GM18873 (cell line): ENCODE data around the gene CFLAR.
A peak's percentile ranks its signal among the peaks of the same experiment; 100 is the strongest.
"Not testable (repeated sequence)": the region's sequence is repeated elsewhere in the genome, so short reads cannot be mapped to it uniquely, and the experiment has no call there.

Source experiments
- ATAC-seq: cut with Tn5 transposase; IDR thresholded peaks from one replicate; pipeline ENCODE4 v1.9.1; 2021; ENCODE audit warnings: mild to moderate bottlenecking, moderate library complexity, moderate number of reproducible peaks; ENCODE audit not compliant: unreplicated experiment, low FRiP score

CFLAR gene

DNA sequence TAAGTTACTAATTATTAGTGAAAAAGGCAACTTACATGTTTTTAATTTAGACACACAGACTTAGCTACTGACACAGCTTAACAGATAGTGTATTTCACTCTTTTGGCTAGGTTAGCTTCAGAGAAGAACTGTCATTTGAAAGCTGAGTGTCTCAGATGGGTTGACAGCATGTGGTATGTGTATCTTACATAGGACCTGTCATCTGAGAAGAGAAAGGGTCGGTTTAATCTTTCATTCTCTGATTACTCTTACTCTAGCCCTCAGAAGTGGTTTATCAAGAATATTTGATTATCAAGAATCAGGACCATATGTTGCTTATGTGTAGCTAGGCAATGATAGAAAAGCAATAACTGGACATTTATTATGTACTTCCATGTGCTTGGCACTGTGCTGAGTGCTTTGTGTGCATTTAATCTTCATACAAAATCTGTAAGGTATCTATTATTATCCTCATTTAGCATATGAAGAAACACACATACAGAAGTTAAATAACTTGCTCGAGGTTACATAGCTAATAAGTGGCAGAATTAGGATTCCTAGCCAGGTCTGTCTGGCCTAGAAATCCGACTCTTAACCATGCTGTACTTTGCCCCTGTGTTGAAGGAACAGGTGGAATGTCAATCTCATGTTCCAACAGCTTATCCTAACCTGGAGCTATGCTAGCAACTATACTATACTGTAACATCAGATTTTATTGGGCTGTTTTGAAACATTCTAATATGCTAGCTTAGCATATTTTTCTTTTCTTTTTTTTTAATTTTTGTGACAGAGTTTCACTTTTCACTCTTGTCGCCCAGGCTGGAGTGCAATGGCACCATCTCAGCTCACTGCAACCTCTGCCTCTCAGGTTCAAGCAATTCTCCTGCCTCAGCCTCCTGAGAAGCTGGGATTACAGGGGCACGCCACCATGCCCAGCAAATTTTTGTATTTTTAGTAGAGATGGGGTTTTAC lies 28.4 kb downstream of the CFLAR start:
- no peak for ATAC-seq

DNA sequence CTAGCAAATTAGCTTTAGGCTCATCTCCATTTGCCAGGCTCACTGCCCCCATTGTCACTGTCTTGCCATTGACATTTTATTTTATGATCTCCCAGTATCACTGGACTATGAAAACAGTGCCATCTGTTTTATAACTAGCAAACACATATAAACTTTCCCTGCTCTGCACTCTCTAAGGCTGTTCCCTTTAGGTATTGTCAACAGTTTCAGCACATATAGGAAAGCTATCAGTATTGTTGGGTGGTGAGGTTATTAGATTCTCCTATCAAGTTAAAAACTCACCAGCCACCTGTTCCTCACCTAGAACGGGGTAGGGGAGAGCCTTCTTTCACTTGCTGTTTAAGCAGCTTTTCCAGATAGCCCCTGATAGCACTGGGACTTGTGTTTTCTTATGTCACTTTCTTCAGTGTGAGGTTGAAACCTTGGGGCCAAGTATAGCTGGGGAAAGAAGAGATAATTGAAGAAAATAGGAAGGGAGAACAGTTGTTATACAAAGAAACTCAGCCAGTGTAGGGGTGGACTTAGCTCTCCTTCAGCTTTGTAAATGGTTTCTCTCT lies 32.5 kb downstream of the CFLAR start:
- no peak for ATAC-seq

DNA sequence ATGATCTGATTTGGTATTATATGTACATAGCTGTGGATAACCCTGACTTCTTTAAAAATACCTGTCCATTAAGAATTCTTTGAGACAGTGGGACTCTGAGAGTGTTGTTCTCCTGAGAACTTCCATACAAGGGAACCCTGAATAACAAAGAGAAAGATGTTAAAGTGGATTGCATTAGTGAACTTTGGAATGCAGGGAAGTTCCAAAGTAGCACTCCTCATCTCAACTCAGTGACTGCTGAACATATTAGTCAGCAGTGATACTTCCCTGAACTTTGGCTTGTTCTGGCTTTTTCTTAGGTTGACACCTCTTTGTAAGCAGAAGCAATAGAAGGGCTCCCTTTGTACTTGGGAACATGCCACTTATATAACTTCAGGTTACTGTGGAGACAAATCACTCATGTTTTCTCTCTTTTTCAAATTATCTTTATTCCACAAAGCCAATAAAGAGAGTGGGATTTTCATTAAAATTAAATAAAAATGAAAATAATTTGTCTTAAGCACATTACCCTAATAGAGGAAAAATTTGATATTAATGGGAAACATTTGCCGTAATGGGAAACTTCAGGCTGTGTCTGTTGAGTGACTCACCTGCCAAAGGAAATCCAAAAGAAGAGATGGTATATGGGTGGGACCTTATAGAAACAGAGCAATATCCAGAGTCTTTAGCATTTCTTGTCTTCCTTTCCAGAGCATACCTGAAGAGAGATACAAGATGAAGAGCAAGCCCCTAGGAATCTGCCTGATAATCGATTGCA lies 33.3 kb downstream of the CFLAR start:
- no peak for ATAC-seq

DNA sequence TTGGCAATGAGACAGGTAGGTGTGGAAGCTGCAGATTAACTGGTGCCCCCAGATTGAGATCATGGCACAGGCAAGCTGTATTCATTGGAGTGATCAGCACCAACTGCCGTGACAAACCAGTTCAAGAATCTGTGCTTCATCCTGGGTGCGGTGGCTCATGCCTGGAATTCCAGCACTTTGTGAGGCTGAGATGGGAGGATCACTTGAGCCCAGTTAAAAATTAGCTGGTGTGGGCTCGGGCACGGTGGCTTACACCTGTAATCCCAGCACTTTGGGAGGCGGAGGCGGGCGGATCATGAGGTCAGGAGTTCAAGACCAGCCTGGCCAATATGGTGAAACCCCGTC lies 33.8 kb downstream of the CFLAR start:
- not testable (repeated sequence) for ATAC-seq

DNA sequence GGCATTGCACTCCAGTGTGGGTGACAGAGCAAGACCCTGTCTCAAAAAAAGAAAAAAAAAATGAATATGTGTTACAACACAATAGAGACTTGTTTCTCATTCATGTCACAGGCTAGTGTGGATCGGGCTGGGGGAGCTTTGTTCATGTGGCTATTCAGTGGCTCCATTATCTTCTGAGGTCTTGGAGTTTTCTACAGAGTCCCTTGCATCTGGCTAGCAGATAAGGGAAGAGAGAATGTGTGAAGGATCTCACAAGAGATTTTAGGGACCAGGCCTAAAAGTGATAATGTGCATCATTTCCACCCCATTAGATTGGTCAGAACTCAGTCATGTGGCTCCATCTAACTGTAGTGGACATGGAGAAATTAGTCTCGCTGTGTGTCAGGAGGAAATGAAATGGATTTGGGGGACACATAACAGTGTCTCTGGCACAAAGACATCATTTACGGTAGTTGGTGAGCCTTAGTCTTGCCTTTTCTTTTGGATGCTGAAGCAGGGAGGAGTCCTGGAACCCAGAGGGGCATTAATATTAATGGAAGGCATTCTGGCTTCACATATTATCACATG lies 34.6 kb downstream of the CFLAR start:
- ATAC-seq: no peak

DNA sequence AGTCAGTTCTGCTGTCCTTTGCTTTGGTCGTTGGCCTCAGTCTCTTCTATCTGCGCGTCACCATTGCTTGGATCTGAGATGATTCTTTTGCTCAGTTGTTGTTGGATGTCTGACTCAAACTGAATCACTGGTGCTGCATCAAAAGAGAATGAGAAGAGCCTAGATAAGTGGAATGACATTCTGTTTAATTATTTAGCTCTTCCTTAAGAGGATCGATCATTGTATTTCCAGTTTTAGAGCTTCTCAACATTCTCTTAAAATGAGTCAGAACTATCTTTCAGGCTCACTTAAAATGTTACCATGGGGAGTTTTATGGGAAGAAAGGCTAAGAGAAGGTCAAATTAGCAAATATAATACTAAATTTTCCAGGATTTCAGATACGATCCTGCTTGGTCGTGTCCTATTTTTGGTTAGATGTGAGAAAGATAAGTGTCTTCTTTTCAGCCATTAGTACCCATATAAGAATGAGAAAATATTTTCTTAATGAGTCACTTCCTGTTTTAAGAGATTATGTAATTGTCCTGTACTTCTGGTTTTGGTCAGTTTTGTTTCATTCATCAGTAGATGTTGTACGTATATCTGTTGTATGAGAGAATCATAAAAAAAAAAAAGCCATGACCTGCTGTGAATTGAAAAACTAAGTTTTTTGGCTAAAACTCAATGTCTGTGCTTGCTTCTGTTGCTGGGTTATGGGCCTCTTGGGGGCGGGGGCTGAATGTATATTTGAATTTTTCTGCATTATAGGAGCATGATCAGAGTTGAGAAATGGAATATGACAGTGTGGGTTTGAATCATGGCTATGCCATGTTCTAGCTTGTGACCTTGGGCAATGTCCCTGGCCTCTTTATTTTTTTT lies 35.4 kb downstream of the CFLAR start:
- peak; percentile 80 for ATAC-seq

DNA sequence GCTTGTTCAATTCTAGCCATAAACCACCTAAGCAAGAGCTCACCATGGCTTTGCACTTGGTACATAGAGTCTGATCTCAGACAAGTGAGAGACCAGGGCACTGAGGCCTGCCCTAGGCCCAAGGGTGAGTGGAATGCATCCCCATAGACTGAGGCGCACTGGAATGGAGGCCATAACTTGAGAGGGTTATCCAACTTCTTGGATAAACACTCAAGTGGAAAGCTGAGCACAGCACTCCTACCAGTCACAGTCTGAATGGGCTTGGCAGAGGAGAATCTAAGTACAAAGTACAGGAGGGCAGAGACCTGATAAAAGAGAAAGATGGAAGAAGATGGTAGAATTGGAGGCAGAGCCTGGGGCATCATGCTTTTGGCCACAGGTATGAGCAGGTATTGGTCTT lies 36.6 kb downstream of the CFLAR start:
- ATAC-seq: no peak

DNA sequence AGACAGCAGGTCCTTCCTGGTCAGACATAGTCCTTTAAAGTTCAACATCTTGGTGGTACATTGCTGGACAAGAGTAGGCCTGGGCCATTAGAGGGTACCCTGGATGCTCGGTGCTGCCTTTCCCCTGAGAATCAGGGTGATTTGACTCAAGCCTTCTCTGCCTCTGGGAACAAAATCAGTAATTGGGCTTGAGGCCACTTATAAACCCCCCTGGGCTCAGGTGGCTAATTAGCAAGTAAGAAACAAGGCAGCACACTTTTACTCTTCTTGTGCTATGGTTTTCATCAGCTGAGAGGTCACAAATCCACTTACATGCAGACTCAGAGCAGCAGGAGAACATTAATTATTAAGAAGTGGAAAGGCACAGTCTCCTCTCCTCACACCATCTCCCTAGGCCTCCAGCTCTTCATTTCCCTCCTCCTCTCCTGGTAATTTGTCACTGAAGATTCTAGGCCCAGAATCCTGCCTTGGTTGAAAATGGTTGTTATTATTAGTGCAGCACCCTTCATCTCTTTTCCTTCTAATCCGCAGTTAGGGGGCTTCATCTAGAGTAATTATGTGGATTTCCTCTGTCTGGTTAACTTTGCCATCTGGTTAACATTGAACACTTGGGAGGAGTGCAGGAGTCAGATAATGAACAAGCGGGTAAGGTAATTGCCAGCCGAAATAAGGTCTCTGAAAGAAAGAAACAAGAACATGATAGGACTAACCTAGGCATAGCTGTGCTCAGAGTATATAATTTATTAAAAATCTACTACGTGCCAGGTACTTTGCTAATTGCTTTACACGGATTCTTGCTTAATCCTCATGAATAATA lies 37.2 kb downstream of the CFLAR start:
- no peak for ATAC-seq

DNA sequence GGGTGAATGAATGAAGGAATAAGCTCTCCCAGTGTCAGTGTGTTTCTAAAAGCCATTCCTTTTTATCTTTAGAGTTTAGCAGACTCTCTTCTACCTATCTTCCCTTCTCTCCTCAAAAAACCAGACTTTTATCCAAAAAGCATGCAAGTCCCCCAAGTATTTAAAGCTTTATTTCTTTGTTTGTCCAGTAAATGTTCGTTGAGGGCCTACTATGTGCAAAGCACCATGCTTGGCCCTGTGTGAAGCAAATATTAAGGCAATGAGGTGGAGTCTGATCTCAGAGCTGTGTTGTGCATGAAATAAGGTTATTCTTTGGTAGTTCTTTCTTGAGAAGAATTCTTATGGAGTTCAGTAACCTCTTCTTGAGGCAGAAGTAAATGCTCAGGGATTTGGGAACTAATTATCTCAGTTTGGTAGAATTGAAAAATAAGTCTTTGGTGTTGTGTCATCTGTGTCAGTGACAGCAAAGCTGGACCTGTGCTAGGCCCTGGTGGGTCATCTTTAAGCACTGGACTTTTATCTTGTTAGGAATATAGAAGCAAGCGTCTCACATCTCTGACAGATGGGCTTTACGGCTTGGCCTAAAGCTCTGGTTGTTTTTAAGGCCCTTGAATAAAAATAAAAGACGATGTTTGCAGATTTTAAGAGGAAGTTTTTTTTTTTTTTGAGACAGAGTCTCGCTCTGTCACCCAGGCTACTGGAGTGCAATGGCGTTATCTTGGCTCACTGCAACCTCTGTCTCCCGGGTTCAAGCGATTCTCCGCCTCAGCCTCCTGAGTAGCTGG lies 38.8 kb downstream of the CFLAR start:
- no peak for ATAC-seq

DNA sequence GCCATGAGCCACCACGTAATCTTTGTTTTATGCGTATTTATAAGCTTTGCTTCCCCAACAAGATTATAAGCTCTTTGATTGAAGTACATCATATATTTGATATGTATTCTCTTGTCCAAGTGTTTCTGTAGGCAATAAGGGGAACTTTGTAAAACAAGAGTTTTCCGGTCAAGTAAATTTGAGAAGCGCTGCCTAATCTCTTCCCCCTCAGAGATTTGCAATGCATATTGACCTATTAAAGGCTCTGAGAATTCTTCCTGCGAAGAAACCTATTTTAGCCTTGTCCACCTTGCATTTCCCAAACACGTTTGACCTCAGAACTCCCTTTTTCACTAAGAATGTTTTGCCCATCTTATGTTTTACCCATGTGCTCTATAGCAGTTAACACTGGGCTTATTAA lies 40.1 kb downstream of the CFLAR start:
- no peak for ATAC-seq

DNA sequence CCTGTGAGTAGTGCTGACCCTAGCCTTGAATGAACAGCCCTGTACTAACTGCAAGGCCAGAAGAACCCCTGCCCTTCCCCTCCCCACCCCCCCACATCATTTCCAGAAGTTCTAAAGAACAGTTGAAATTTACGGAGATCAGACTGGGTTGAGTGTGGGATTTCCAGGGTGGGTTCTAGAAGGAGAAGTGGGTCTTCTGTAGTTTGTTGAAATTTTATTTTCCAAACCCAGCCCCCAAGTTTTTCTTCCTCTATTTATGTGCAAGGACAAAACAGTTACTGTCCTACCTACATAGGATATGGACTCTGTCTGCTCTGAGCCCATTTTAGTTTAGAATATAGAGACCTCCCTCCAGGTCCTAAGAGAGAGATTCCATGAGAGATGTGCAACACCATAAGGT lies 40.7 kb downstream of the CFLAR start:
- no peak for ATAC-seq

DNA sequence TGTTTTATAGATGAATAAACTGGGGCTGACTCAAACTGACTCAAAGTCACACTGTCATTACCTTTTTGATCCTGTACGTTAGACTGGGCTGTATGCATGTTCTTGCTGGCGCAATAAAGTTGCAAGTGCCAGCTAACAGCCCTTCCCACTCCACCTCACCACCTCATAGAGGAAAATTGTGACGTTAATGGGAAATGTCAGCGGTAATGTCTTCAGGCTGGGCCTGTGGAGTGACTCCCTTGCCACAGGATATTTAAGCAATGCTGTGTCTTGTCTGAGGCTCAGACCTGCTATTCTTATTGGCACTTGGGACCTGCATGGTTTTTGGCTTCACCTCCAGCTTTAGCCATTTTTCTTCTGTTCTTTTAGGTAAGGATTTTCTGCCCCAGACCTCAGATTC lies 41.7 kb downstream of the CFLAR start:
- no peak for ATAC-seq

DNA sequence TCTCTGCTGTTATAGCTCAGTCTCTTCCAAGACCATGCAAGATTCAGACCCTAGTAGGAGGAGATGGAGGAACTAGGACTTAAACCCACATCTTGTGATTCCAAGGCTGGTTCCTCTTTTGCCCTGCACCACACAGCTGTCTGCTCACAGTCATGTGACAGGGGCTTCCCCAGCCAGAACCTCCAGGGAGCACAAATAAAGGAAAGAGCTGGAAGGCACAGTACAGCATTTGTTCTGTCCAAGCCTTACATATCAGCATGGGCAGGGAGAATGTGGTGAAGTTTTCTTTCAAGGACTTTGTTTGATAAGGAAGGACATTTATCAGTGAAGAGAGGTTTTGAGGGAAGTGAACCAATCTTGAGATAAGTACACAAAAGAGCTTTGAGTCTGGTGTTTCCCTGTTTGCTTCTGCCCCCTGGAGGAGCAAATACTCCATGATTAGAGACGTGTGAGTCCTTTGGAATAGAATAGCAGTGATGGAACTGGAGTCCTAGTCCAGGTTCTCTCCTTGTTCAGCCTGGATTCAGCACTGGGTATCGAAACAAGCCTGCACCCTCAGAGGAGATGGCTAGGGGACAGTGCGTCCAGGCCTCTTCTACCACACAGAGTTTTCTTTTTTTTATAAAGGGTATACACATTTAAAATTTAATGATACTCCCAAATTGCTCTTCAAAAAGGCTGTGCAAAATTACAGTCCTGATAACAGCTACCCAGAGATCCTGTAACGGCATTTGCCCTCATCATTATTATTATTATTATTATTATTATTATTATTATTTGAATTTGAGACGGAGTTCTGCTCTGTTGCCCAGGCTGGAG lies 42.4 kb downstream of the CFLAR start:
- ATAC-seq: peak; percentile 93

DNA sequence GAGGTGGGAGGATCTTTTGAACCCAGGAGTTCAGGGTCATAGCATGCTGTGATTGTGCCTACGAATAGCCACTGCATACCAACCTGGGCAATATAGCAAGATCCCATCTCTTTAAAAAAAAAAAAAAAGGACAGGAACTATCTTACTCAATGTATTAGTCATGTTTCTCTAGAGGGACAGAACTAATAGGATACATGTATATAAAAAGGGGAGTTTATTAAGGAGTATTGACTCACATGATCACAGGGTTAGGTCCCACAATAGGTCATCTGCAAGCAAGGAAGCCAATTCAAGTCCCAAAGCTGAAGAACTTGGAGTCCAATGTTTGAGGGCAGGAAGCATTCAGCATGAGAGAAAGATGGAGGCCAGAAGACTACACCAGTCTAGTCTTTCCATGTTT lies 48.2 kb downstream of the CFLAR start:
- ATAC-seq: no peak

DNA sequence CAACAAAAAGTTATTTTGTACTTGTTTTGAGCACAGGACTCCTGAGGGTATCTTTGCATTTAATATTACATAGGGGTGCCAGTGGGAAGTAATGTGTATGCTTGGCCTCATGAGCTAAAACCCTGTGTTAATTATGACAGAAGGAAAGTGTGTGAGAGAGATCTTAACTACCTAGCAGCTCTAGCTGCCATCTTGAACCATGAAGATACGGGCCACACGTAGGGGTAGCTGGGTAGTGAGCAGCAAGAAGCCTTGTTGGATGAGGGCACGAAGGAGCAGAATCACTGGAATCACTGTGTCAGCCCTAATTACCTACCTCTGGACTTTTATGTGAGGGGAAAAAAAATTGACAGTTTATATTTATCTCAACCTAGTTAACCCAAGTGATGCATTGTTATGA lies 51.6 kb downstream of the CFLAR start:
- no peak for ATAC-seq

DNA sequence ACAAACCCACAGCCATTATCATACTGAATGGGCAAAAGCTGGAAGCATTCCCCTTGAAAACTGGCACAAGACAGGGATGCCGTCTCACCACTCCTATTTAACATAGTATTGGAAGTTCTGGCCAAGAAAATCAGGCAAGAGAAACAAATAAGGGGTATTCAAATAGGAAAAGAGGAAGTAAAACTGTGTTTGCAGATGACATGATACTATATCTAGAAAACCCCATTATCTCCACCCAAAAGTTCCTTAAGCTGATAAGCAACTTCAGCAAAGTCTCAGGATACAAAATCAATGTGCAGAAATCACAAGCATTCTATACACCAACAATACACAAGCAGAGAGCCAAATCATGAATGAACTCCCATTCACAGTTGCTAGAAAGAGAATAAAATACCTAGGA lies 52.5 kb downstream of the CFLAR start:
- ATAC-seq: not testable (repeated sequence)

DNA sequence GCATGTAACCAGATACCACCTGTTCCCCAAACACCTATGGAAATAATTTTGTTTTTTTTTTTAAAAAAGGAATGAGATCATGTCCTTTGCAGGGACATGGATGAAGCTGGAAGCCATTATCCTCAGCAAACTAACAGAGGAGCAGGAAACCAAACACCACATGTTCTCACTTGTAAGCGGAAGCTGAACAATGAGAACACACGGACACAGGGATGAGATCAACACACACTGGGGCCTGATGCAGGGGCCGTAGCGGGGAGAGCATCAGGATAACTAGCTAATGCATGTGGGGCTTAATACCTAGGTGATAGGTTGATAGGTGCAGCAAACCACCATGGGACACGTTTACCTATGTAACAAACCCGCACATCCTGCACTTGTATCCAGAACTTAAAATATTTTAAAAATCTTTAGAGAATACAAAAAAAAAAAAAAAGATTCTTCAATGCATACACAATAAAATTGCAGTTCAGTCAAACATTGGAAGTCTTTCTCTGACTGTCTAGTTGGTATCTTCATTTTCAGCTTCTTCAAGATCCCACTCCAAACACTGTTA lies 55.4 kb downstream of the CFLAR start:
- ATAC-seq: no peak

DNA sequence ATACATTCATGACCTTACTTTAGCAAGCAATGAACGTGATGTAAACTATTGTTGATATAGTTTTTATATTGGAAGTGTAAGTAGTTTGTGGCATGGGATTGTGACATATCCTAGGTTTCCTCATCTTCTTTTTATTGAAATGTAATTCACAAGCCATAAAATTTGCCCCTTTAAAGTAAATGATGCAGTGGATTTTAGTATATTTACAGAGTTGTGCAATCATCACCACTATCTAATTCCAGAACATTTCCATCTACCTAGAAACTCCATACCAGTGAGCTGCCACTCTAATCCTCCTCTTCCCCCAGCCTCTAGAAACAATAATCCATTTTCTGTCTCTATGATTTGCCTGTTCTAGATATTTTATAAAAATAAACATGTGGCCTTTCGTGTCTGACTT lies 56.3 kb downstream of the CFLAR start:
- ATAC-seq: no peak
